GM19324 (cell line): ENCODE results near the gene NUB1.

Source experiments
- ATAC-seq: cut with Tn5 transposase; IDR thresholded peaks from one replicate; pipeline ENCODE4 v1.9.1; 2021; ENCODE audit warnings: mild to moderate bottlenecking, moderate library complexity; ENCODE audit not compliant: unreplicated experiment, low FRiP score

The NUB1 gene

GRCh38 chr7:151342102-151342646 is 562 bp downstream of the NUB1 start:
- ATAC-seq: peak; percentile 35

- no peak for ATAC-seq
Observed at GRCh38 chr7:151342811-151343210, 1.2 kb downstream of the NUB1 start.

- ATAC-seq: no peak
Observed at GRCh38 chr7:151343516-151343915, 1.9 kb downstream of the NUB1 start.

- ATAC-seq: no peak
Observed at GRCh38 chr7:151345576-151346469, 4.2 kb downstream of the NUB1 start.

GRCh38 chr7:151346470-151346769 is 4.8 kb downstream of the NUB1 start:
- ATAC-seq: no peak

GRCh38 chr7:151347200-151347599 is 5.6 kb downstream of the NUB1 start:
- ATAC-seq: no peak

GRCh38 chr7:151348970-151349369 is 7.4 kb downstream of the NUB1 start:
- no peak for ATAC-seq

- ATAC-seq: peak; percentile 61
Observed at GRCh38 chr7:151349507-151349853, 7.9 kb downstream of the NUB1 start.

- ATAC-seq: no peak
Observed at GRCh38 chr7:151351027-151351426, 9.4 kb downstream of the NUB1 start.

GRCh38 chr7:151351967-151352366 is 10.4 kb downstream of the NUB1 start:
- ATAC-seq: no peak

GRCh38 chr7:151352512-151352911 is 10.9 kb downstream of the NUB1 start:
- no peak for ATAC-seq

- ATAC-seq: no peak
Observed at GRCh38 chr7:151361193-151361959, 19.8 kb downstream of the NUB1 start.

GRCh38 chr7:151363182-151363581 is 21.6 kb downstream of the NUB1 start:
- ATAC-seq: no peak

- no peak for ATAC-seq
Observed at GRCh38 chr7:151366166-151366879, 24.7 kb downstream of the NUB1 start.

- ATAC-seq: no peak
Observed at GRCh38 chr7:151366880-151367222, 25.2 kb downstream of the NUB1 start.

GRCh38 chr7:151367284-151367683 is 25.7 kb downstream of the NUB1 start:
- ATAC-seq: no peak

GRCh38 chr7:151368136-151368571 is 26.5 kb downstream of the NUB1 start:
- ATAC-seq: peak; percentile 90

- no peak for ATAC-seq
Observed at GRCh38 chr7:151371266-151371665, 29.7 kb downstream of the NUB1 start.

- no peak for ATAC-seq
Observed at GRCh38 chr7:151372612-151373265, 31.1 kb downstream of the NUB1 start.

- no peak for ATAC-seq
Observed at GRCh38 chr7:151373599-151373998, 32.0 kb downstream of the NUB1 start.

- no peak for ATAC-seq
Observed at GRCh38 chr7:151374139-151374538, 32.5 kb downstream of the NUB1 start.
